ENCODE results near the gene PARD3.

The PARD3 gene

DNA sequence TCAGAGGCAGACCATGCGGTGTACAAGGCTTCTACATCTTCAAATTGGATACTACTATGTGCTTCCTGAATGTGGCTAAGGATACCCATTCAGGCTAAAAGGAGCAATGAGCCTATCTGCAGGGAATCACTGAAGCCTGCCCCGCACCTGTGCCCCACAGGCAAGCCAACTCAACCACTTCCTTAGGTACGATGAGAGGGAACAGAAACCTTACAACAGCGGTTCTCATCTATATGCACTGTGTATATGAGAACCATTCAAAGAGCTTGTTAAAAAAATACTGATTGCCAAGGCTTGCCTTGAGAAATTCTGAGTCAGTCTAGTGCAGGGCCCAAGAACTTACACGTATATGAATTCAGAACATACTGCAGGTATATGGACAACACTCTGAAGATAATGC, 679.6 kb downstream of the PARD3 start:
- DNase-seq: no peak

DNA sequence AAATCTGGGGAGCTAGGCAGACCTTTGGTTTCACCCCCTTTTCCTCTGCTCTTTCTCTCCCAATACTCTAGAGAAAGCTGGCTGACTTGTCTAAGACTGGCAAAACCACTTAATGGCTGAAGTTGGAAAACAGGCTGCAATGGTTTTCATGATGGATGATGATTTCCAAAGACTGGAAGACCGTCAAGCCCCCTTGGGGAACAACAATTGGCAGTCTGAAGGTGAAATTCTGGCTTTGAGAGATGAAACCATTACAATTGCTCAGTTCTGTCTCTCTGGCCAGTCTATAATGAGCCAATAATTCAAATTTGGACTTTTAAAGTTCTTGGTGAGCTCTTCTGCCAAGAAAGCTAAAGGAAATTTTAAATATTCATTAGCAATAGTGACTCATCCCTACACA, 680.5 kb downstream of the PARD3 start:
- DNase-seq: no peak

GRCh38 chr10:34133406-34133805, 681.7 kb downstream of the PARD3 start:
- DNase-seq: no peak

- DNase-seq: no peak
These were observed 683.9 kb downstream of the PARD3 start for GRCh38 chr10:34131152-34131551.

GRCh38 chr10:34127676-34128075, 687.4 kb downstream of the PARD3 start:
- no peak for DNase-seq

DNA sequence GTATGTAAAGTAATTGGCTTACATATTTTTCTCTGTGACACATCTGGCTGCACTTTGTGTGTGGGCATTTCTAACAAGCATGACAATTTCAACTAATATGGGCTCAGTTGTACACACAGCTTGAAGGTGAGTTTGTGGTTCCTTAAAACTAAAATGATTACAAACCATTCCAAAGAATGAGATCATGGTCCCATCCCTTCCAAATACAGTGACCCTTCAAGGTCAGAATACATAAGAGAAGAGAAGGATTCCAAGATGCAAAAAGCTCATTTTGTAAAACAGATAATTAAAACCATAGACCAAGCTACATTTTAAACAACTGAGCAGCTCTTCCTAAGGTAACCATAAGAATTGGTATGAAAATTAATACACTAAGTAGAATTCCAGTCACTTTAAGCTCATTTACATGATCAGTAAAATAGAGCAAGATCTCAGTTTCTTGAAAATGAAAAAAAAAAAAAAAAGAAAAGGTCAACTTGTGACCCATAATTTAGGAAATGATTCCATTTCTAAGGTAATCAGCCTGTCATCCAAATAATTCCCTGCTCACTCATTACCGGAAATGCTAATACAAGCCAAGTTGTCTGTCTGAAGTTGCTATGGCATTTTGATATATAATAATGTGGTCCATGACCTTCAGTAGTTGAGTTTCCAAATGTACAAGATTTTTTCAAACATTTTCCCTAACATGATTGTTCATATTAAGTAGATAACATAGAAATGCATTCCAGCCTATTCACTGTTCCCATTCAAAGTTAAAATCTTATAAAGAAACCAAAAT, 688.5 kb downstream of the PARD3 start:
- DNase-seq: no peak

GRCh38 chr10:34125702-34126101, 689.4 kb downstream of the PARD3 start:
- DNase-seq: no peak

GRCh38 chr10:34124522-34125035, 690.5 kb downstream of the PARD3 start:
- DNase-seq: no peak

GRCh38 chr10:34121781-34122622, 693.1 kb downstream of the PARD3 start:
- no peak for DNase-seq

- no peak for DNase-seq
These were observed 693.9 kb downstream of the PARD3 start for GRCh38 chr10:34121125-34121753.

- DNase-seq: no peak
These were observed 695.6 kb downstream of the PARD3 start for GRCh38 chr10:34119456-34119855.

- DNase-seq: no peak
These were observed 698.3 kb downstream of the PARD3 start for GRCh38 chr10:34116681-34117271.

- no peak for DNase-seq
These were observed 698.9 kb downstream of the PARD3 start for GRCh38 chr10:34116220-34116641.

DNA sequence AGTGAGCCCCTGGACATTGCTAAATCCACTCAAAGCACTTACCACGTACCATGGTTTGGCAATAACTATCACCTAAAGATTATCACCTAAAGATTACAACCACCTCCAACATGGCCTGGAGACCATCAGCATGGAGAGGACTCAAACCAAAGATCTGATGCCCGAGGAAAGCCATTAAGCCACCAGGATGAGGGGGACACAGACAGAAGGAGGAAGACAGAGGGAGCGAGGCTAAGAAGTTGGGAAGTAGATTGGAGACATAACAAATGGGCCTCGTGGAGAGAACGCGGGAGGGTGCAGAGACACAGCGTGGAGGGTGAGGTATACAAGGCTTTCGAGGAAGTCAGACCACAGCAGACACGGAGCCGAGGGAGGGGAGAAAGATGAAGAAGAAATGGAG, 700.2 kb downstream of the PARD3 start:
- DNase-seq: no peak

- no peak for DNase-seq
These were observed 701.4 kb downstream of the PARD3 start for GRCh38 chr10:34113504-34114225.

DNA sequence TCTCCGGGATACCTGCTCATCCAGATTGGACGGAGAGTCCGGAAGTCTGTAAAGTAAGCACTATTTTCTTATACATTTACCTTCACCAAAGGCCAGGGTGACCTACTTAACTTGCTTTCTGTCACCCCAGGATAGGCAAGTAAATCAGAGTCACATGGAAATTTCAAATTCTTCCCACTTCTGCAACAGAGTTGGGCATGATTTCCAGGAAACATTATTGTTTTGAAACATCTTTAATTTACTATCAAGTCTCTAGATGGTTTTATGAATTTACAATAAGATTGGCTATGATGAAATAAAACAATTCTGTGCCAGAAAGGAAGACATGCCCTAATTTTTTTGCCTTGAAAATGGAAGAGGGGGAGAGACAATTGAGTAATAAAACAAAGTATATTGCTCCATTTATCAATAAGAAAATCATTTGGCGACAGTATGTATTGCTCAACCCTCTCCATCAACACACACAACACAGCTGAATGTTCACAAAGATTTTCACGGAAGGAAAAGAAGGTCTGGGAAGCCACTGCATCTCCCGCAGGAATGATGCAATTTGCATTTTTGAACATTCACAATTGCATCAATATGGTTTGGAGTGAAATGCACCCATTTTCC, 702.8 kb downstream of the PARD3 start:
- no peak for DNase-seq

GRCh38 chr10:34111179-34111578, 703.9 kb downstream of the PARD3 start:
- DNase-seq: no peak

- no peak for DNase-seq
These were observed 705.0 kb downstream of the PARD3 start for GRCh38 chr10:34109952-34110702.

- no peak for DNase-seq
These were observed 705.6 kb downstream of the PARD3 start for GRCh38 chr10:34109495-34109894.

DNA sequence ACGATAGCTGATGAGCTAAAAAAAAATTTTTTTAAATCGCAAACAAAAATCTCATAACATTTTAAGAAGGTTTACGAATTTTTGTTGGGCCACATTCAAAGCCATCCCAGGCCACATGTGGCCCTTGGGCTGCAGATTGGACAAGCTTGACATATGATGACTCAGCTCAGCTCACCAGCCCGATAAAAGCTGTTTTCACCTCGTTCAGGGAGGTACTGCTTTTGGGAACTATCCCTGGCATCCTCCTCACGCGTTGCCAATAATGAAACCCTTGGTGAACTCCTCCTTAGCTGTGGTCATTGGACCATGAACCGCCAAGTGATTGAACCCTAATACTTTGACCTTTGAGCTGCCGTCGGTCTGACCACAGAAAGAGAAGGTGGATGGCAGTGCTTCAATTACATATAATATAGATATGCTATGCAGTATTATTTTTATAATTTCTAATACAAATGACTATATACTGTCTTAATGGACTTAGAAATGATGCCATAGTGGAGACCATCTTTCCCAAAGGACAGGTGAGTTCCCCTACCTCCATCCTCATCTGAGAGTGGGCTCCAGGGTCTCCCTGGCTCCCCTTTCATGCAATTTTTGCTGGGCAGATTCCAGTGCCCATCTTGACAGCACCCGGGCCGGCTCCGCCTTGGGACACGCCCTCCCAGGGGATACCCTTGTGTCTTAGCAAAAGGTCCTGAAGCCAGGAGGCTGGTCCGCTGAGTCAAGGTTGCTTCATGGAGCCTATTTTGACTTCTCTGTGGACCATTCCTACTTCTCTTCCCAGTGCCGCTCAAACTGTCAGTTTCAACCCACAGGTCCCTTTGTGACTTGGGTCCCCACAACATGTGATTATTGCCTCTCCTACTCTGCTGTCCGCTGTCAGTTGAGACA, 707.2 kb downstream of the PARD3 start:
- DNase-seq: no peak
